ENCODE measurements around the gene ST13. TPM values are rescaled to one million over a fixed set of nuclear protein-coding genes. Genes with fewer than 3 reads are reported as not detected.

Gene ST13
- total RNA-seq, 1 experiment from 2014 or later: 301 TPM

- POLR2A ChIA-PET: no interaction called here
- H3K79me2 ChIP-seq (ENCODE audit: insufficient read depth, low read length): no peaks in the 10 kb centered on the region
- no peak overlapping the region for H3K9ac ChIP-seq (ENCODE audit: low read length)
- intact Hi-C loops (cut with micrococcal nuclease): no loop called here
- DNase-seq (ENCODE audit: low read depth, low spot score): no peak
- no peak overlapping the region for H3K4me3 ChIP-seq (replicated peaks in 1 of 2; ENCODE audit: low read depth in 1 of 2, low read length in 2 of 2)
- no peak overlapping the region for H3K27ac ChIP-seq (ENCODE audit: low read depth, low read length)
- H3K36me3 ChIP-seq (ENCODE audit: control insufficient read depth in 1 of 2, insufficient read depth in 2 of 2, low read length in 2 of 2): peaks cover 9 to 10% of the 10 kb centered on the region in 2 experiments; a peak in 3 of 4 replicates
- no peaks in the 10 kb centered on the region for H3K27me3 ChIP-seq (ENCODE audit: insufficient read depth, low read length)
- H2AFZ ChIP-seq (ENCODE audit: low read depth, low read length, poor library complexity, severe bottlenecking): no peak overlapping the region
- no peaks in the 10 kb centered on the region for H3K9me3 ChIP-seq (ENCODE audit: control insufficient read depth in 1 of 2, insufficient read depth in 1 of 2, low read depth in 1 of 2, low read length in 2 of 2)
- CTCF ChIA-PET: no interaction called here
- H3K4me1 ChIP-seq (ENCODE audit: control insufficient read depth in 1 of 2, insufficient read depth in 2 of 2, low read length in 2 of 2): no peaks in the 10 kb centered on the region
- no peak overlapping the region for H3K4me2 ChIP-seq (ENCODE audit: low read length)
- BruUV-seq (replicated peaks): no TSS peak
- RAD21 ChIA-PET (ENCODE audit: low non-redundant PET in 1 of 2, low total read pairs in 2 of 2, uncharacterized antibody in 2 of 2, unreplicated experiment in 2 of 2): no interaction called here
- ATAC-seq: no peak
- H4K20me1 ChIP-seq (ENCODE audit: insufficient read depth): no peaks in the 10 kb centered on the region
- TF ChIP-seq FOSL1 (IDR thresholded peaks at IDR 0.05; ENCODE audit: low read depth) (no peak), ELF1 (IDR thresholded peaks at IDR 0.05; ENCODE audit: borderline replicate concordance, low read depth) (no peak), SRF (IDR thresholded peaks at IDR 0.05; ENCODE audit: low read depth) (no peak), CTCF (IDR thresholded peaks at IDR 0.05 in 2 of 3, conservative IDR thresholded peaks at IDR 0.05 in 1 of 3; ENCODE audit: borderline replicate concordance in 1 of 3, insufficient read depth in 1 of 3, low read depth in 2 of 3, low read length in 2 of 3) (no peak), ZFX (IDR thresholded peaks at IDR 0.05) (no peak), MAX (IDR thresholded peaks at IDR 0.05) (no peak), EZH2phosphoT487 (IDR thresholded peaks at IDR 0.05; ENCODE audit: borderline replicate concordance) (no peak), JUND (IDR thresholded peaks at IDR 0.05) (no peak), YY1 (IDR thresholded peaks at IDR 0.05; ENCODE audit: extremely low read depth, insufficient replicate concordance, low read depth, low read length) (no peak), EGR1 (IDR thresholded peaks at IDR 0.05; ENCODE audit: low read depth) (no peak)
- H3K9me2 ChIP-seq (ENCODE audit: insufficient read depth): no peaks in the 10 kb centered on the region
These were observed 47.7 kb upstream of the ST13 start for GRCh38 chr22:40904101-40904500.

Measured in HCT116 (cell line).